ENCODE measurements around the gene CSDE1.

DNA sequence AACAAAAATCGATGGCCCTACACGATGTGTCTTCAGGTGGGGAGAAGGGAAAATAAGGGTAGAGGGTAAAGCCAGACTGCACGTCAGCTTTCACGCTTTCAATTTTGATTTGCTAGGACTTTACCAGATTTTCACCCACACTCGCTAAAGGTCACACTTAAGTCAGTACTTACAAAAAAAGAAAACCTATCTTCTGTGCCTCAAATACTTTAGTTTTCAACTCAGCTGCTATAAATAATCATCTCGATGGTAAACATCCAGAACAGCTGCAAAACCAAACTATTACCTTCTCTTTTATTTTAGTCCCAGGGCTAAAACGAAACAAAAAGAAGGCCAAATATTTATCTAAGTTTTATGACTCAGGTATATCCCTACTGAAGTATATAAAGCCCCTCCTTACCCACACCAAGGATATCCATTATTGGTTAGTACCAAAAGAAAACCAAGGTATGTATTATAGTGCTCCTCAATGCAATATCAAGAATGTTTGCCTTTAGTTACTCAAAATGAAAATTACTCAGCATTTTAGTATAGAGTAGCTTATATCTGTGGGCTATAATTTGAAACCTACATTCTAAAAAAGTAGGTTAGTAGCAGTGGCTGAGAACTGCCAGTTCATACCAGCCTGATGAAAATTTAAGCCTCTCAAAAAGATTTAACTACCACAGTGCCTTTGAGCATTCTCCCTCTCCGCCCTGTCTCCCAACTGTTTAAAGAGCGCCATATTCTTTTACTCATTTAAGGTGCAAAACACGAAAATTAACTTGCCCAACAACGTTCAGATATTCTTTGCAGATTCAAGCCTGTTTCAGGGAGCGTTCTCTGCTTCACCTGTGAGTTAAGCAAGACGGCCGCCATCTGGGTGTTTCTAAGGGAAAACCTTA is 1.5 kb downstream of the CSDE1 start:
- TF ChIP-seq, protein P1, sequence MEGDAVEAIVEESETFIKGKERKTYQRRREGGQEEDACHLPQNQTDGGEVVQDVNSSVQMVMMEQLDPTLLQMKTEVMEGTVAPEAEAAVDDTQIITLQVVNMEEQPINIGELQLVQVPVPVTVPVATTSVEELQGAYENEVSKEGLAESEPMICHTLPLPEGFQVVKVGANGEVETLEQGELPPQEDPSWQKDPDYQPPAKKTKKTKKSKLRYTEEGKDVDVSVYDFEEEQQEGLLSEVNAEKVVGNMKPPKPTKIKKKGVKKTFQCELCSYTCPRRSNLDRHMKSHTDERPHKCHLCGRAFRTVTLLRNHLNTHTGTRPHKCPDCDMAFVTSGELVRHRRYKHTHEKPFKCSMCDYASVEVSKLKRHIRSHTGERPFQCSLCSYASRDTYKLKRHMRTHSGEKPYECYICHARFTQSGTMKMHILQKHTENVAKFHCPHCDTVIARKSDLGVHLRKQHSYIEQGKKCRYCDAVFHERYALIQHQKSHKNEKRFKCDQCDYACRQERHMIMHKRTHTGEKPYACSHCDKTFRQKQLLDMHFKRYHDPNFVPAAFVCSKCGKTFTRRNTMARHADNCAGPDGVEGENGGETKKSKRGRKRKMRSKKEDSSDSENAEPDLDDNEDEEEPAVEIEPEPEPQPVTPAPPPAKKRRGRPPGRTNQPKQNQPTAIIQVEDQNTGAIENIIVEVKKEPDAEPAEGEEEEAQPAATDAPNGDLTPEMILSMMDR (IDR thresholded peaks at IDR 0.05), result no peak
- no peak for TF ChIP-seq POLR2A (IDR thresholded peaks at IDR 0.05)

All from heart left ventricle (tissue), 13 donors.